SK-N-SH (cell line): Measurements from ENCODE around the gene CALN1. TPM values are rescaled to one million over a fixed set of nuclear protein-coding genes. Genes with fewer than 3 reads are reported as not detected.

Experiments used
- CTCF ChIA-PET: fragments of 300-600, 350-600 bp; formaldehyde crosslinking; extraction: SDS; loops from one replicate; lab custom pipeline; 2021; lab: Yijun Ruan, JAX
- POLR2A ChIA-PET: fragments of 350-600 bp; sonication (Branson Sonifier 250); formaldehyde crosslinking; extraction: SDS; loops from one replicate; lab custom pipeline; 2020; ENCODE audit warnings: antibody characterized with exemption, inconsistent platforms; lab: Yijun Ruan, JAX
- DNase-seq: peaks from one replicate; pipeline ENCODE4 v3.0.0; 2012
- H2AFZ ChIP-seq: fragments of 200-600 bp; sonication (generic); 2 replicates; pipeline ENCODE4 v1.8.1; 2016; ENCODE audit warnings: antibody characterized with exemption, mild to moderate bottlenecking, low read depth
- H3F3A ChIP-seq: fragments of 200-600 bp; sonication (generic); replicated peaks from 2 replicates; pipeline ENCODE3; 2016; ENCODE audit warnings: antibody characterized with exemption, mild to moderate bottlenecking; ENCODE audit not compliant: insufficient read depth
- H3K27ac ChIP-seq, 2 experiments: fragments of 200-500 bp in 1 of 2; fragments of 200-600 bp in 1 of 2; sonication (Bioruptor generic) in 1 of 2; sonication (generic), shearing (Covaris generic) in 1 of 2; 2 replicates each; pipeline versions ENCODE4 v1.5.1 to v1.6.1; 2014 to 2016; ENCODE audit warnings: low read depth in 2 of 2, inconsistent platforms in 1 of 2, low read length in 1 of 2, mild to moderate bottlenecking in 1 of 2, mixed read lengths in 1 of 2
- H3K27me3 ChIP-seq: fragments of 200-600 bp; sonication (generic), shearing (Covaris generic); 2 replicates; pipeline ENCODE4 v1.6.1; 2016; ENCODE audit warnings: mixed run types; ENCODE audit not compliant: insufficient read depth
- H3K36me3 ChIP-seq, 2 experiments: fragments of 200-500 bp in 1 of 2; fragments of 200-600 bp in 1 of 2; sonication (Bioruptor generic) in 1 of 2; sonication (generic) in 1 of 2; replicated peaks in 1 of 2; 2 replicates each; pipeline versions ENCODE3 to v1.5.1; 2014 to 2016; ENCODE audit warnings: low read length in 1 of 2, mild to moderate bottlenecking in 1 of 2; ENCODE audit not compliant: insufficient read depth in 2 of 2, control insufficient read depth in 1 of 2
- H3K4me1 ChIP-seq, 2 experiments: fragments of 200-500 bp in 1 of 2; fragments of 200-600 bp in 1 of 2; sonication (Bioruptor generic) in 1 of 2; sonication (generic), shearing (Covaris generic) in 1 of 2; 2 replicates each; pipeline versions ENCODE4 v1.5.1 to v1.6.1; 2014 to 2016; ENCODE audit warnings: low read depth in 1 of 2, low read length in 1 of 2, mixed run types in 1 of 2; ENCODE audit not compliant: insufficient read depth in 2 of 2, control insufficient read depth in 1 of 2
- H3K4me2 ChIP-seq: fragments of 200-600 bp; sonication (generic), shearing (Covaris generic); 2 replicates; pipeline ENCODE4 v1.6.1; 2017; ENCODE audit warnings: mixed run types
- H3K4me3 ChIP-seq, 2 experiments: fragments of 200-500 bp in 1 of 2; fragments of 200-600 bp in 1 of 2; sonication (Bioruptor generic) in 1 of 2; sonication (generic), shearing (Covaris generic) in 1 of 2; 2 replicates each; pipeline versions ENCODE4 v1.5.1 to v1.8.1; 2014 to 2016; ENCODE audit warnings: low read depth in 2 of 2, inconsistent platforms in 1 of 2, low read length in 1 of 2, mild to moderate bottlenecking in 1 of 2, mixed read lengths in 1 of 2, moderate library complexity in 1 of 2
- H3K79me2 ChIP-seq: fragments of 200-600 bp; sonication (generic); 2 replicates; pipeline ENCODE4 v1.8.1; 2017; ENCODE audit warnings: mild to moderate bottlenecking; ENCODE audit not compliant: insufficient read depth
- H3K9ac ChIP-seq: fragments of 200-600 bp; sonication (generic); 2 replicates; pipeline ENCODE4 v1.6.1; 2017; ENCODE audit warnings: mixed run types
- H3K9me2 ChIP-seq: fragments of 200-600 bp; sonication (generic); 2 replicates; pipeline ENCODE4 v1.6.1; 2017; ENCODE audit warnings: mixed run types
- H3K9me3 ChIP-seq: fragments of 200-600 bp; sonication (generic); 2 replicates; pipeline ENCODE4 v1.6.1; 2017; ENCODE audit warnings: mixed run types, mild to moderate bottlenecking, moderate library complexity
- H4K20me1 ChIP-seq: fragments of 200-600 bp; sonication (generic); 2 replicates; pipeline ENCODE4 v1.6.1; 2017; ENCODE audit warnings: mild to moderate bottlenecking, mixed run types; ENCODE audit not compliant: insufficient read depth
- CTCF ChIP-seq: fragments of 200-600 bp; sonication (generic); IDR thresholded peaks from 2 replicates; pipeline ENCODE4 v1.6.1; 2017; ENCODE audit warnings: antibody characterized with exemption, mild to moderate bottlenecking, moderate library complexity
- ELF1 ChIP-seq: IDR thresholded peaks from 2 replicates; pipeline ENCODE4 v1.4.0; 2012
- EP300 ChIP-seq, 2 experiments: IDR thresholded peaks; 2 replicates each; pipeline versions ENCODE4 v1.4.0 to v1.6.1; 2012; ENCODE audit warnings: borderline replicate concordance in 1 of 2, low read depth in 1 of 2, low read length in 1 of 2
- GABPA ChIP-seq: IDR thresholded peaks from 2 replicates; pipeline ENCODE4 v1.4.0; 2012; ENCODE audit warnings: low read depth, mild to moderate bottlenecking
- IRF3 ChIP-seq: fragments of 150-350 bp; IDR thresholded peaks from 2 replicates; pipeline ENCODE4 v1.6.1; 2016; ENCODE audit warnings: mild to moderate bottlenecking, low read depth, low read length
- MEF2A ChIP-seq: IDR thresholded peaks from 2 replicates; pipeline ENCODE4 v1.4.0; 2012; ENCODE audit warnings: low read depth, borderline replicate concordance
- MXI1 ChIP-seq: IDR thresholded peaks from 2 replicates; pipeline ENCODE4 v1.6.1; 2012; ENCODE audit warnings: mild to moderate bottlenecking, low read depth, low read length, improper control_type of control experiment
- POLR2AphosphoS5 ChIP-seq: IDR thresholded peaks from 2 replicates; pipeline ENCODE4 v1.6.1; 2012; ENCODE audit warnings: low read depth, low read length
- SIN3A ChIP-seq: IDR thresholded peaks from 2 replicates; pipeline ENCODE4 v1.6.1; 2012; ENCODE audit warnings: low read depth, mild to moderate bottlenecking, low read length, moderate library complexity, borderline replicate concordance
- SMC3 ChIP-seq: IDR thresholded peaks from 2 replicates; pipeline ENCODE4 v1.6.1; 2012; ENCODE audit warnings: low read depth, low read length, improper control_type of control experiment
- TCF12 ChIP-seq: IDR thresholded peaks from 2 replicates; pipeline ENCODE4 v1.4.0; 2012
- TEAD4 ChIP-seq: IDR thresholded peaks from 2 replicates; pipeline ENCODE4 v1.4.0; 2012; ENCODE audit warnings: mild to moderate bottlenecking, borderline replicate concordance; ENCODE audit not compliant: insufficient read depth
- USF2 ChIP-seq: fragments of 150-350 bp; IDR thresholded peaks from 2 replicates; pipeline ENCODE4 v1.6.1; 2017; ENCODE audit warnings: antibody characterized with exemption, low read length, low read depth, borderline replicate concordance
- YY1 ChIP-seq: IDR thresholded peaks from 2 replicates; pipeline ENCODE4 v1.4.0; 2012; ENCODE audit warnings: low read depth, mild to moderate bottlenecking
- ZBTB33 ChIP-seq: IDR thresholded peaks from 2 replicates; pipeline ENCODE4 v1.4.0; 2012; ENCODE audit warnings: low read depth, borderline replicate concordance
- WGBS: methylation state at CpG from one replicate; pipeline ENCODE4 v1.1.6; 2017; ENCODE audit warnings: low lambda C conversion rate; 5-methylcytosine and 5-hydroxymethylcytosine counted together
- polyA plus RNA-seq, 3 experiments: library from polyadenylated mRNA; depleted of rRNA; stranded (reverse); fragments of >200 nt; gene quantifications; 2 replicates each; pipeline ENCODE4 v1.2.3, GENCODE V29; 2012
- TF ChIP-seq, protein P1 (sequence below): IDR thresholded peaks from 2 replicates; pipeline ENCODE4 v1.6.1; 2012; ENCODE audit warnings: mild to moderate bottlenecking, low read depth, low read length, moderate library complexity
- TF ChIP-seq, protein P2 (sequence below): IDR thresholded peaks from 2 replicates; pipeline ENCODE4; 2012

The CALN1 gene
- polyA plus RNA-seq, 1 of the 3 experiments (the other 2 are of a cell fraction), result not detected

- H2AFZ ChIP-seq, result no peak overlapping the region
- H3F3A ChIP-seq, result no peaks in the 10 kb centered on the region
- peaks cover 17% of the 10 kb centered on the region for H3K27me3 ChIP-seq
- H3K79me2 ChIP-seq, result no peaks in the 10 kb centered on the region
- no peaks in the 10 kb centered on the region for H4K20me1 ChIP-seq
- no peak for TF ChIP-seq TCF12
- TF ChIP-seq, protein P1, sequence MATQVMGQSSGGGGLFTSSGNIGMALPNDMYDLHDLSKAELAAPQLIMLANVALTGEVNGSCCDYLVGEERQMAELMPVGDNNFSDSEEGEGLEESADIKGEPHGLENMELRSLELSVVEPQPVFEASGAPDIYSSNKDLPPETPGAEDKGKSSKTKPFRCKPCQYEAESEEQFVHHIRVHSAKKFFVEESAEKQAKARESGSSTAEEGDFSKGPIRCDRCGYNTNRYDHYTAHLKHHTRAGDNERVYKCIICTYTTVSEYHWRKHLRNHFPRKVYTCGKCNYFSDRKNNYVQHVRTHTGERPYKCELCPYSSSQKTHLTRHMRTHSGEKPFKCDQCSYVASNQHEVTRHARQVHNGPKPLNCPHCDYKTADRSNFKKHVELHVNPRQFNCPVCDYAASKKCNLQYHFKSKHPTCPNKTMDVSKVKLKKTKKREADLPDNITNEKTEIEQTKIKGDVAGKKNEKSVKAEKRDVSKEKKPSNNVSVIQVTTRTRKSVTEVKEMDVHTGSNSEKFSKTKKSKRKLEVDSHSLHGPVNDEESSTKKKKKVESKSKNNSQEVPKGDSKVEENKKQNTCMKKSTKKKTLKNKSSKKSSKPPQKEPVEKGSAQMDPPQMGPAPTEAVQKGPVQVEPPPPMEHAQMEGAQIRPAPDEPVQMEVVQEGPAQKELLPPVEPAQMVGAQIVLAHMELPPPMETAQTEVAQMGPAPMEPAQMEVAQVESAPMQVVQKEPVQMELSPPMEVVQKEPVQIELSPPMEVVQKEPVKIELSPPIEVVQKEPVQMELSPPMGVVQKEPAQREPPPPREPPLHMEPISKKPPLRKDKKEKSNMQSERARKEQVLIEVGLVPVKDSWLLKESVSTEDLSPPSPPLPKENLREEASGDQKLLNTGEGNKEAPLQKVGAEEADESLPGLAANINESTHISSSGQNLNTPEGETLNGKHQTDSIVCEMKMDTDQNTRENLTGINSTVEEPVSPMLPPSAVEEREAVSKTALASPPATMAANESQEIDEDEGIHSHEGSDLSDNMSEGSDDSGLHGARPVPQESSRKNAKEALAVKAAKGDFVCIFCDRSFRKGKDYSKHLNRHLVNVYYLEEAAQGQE, result no peak
- TF ChIP-seq, protein P2, sequence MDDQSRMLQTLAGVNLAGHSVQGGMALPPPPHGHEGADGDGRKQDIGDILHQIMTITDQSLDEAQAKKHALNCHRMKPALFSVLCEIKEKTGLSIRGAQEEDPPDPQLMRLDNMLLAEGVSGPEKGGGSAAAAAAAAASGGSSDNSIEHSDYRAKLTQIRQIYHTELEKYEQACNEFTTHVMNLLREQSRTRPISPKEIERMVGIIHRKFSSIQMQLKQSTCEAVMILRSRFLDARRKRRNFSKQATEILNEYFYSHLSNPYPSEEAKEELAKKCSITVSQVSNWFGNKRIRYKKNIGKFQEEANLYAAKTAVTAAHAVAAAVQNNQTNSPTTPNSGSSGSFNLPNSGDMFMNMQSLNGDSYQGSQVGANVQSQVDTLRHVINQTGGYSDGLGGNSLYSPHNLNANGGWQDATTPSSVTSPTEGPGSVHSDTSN, result no peak
- no peak for TF ChIP-seq YY1
- TF ChIP-seq SMC3, result no peak
- TF ChIP-seq ELF1, result no peak
- TF ChIP-seq MEF2A, result no peak
- TF ChIP-seq USF2, result no peak
- no peak for TF ChIP-seq EP300 (IDR thresholded peaks at IDR 0.05; ENCODE audit: borderline replicate concordance in 1 of 2, low read depth in 1 of 2, low read length in 1 of 2)
- no peak for TF ChIP-seq SIN3A
- TF ChIP-seq MXI1, result no peak
- TF ChIP-seq ZBTB33, result no peak
- no peak for TF ChIP-seq CTCF
- no peak for TF ChIP-seq TEAD4
- no peak for TF ChIP-seq POLR2AphosphoS5
- no peak for TF ChIP-seq IRF3
- TF ChIP-seq GABPA, result no peak
- no peak overlapping the region for H3K9ac ChIP-seq
- no peak overlapping the region for H3K4me2 ChIP-seq
- 0% methylated on average over 2 of the region's 2 CpGs for WGBS
- ChIA-PET POLR2A (no interaction called here), CTCF (no interaction called here)
- no peaks in the 10 kb centered on the region for H3K9me3 ChIP-seq
- H3K27ac ChIP-seq, result no peak overlapping the region
- H3K36me3 ChIP-seq, result no peaks in the 10 kb centered on the region
- H3K4me3 ChIP-seq, result no peak overlapping the region
- H3K9me2 ChIP-seq, result no peaks in the 10 kb centered on the region
- no peak for DNase-seq
- H3K4me1 ChIP-seq, result no peaks in the 10 kb centered on the region
These were observed 94.8 kb downstream of the CALN1 start for GRCh38 chr7:72317341-72317740.
